ENCODE measurements around the gene STX16.

Gene STX16, protein sequence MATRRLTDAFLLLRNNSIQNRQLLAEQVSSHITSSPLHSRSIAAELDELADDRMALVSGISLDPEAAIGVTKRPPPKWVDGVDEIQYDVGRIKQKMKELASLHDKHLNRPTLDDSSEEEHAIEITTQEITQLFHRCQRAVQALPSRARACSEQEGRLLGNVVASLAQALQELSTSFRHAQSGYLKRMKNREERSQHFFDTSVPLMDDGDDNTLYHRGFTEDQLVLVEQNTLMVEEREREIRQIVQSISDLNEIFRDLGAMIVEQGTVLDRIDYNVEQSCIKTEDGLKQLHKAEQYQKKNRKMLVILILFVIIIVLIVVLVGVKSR

GRCh38 chr20:58650776-58651558 lies at the start of gene STX16:
TSS of gene STX16 (plus strand) at chr20:58651283. CDS start at chr20:58652007, 724 bp downstream.
- DNase-seq: peak; percentile 92

- DNase-seq: no peak
Measured at GRCh38 chr20:58602124-58602523, 49.0 kb upstream of the STX16 start.

- peak; percentile 82 for DNase-seq
Measured at GRCh38 chr20:58603721-58604120, 47.4 kb upstream of the STX16 start.

DNA sequence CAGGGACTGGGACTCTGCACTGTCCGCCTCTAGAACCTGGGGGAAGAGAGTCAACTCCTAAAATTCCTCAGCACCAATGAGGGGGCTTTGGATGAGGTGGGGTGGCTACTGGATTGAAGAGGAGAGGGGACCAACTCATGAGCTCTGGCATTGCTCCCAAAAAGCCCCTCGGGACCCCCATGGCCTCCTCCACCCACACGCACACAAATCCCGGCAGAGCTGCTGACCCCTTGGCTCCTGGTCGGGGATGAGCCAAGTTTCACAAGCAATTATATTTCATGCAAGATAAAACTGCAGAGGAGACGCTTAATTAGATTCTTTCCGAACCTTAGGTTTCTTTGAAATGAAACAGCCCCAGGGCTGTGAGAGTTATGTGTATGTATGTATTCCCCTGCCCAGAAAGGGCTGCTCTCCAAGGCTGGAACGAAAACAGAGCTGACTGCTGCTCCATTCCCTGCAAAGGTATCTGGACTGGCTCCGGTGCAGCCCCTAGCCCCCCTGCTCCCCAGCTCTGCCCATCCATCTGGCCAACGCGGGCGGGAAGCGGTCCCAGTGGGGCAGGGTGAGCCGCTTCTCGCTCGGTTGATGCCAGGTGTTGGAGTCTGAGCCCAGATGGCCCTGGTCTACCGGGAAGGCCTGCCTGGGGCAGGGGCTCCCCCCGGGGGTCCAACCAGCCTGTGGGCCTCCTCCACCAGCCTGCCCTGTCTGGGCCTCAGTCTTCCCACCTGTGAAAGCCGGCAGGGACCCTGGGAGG lies 46.8 kb upstream of the STX16 start:
- no peak for DNase-seq

- no peak for DNase-seq
Measured at GRCh38 chr20:58605292-58606065, 45.6 kb upstream of the STX16 start.

- no peak for DNase-seq
Measured at GRCh38 chr20:58606184-58606583, 44.9 kb upstream of the STX16 start.

DNA sequence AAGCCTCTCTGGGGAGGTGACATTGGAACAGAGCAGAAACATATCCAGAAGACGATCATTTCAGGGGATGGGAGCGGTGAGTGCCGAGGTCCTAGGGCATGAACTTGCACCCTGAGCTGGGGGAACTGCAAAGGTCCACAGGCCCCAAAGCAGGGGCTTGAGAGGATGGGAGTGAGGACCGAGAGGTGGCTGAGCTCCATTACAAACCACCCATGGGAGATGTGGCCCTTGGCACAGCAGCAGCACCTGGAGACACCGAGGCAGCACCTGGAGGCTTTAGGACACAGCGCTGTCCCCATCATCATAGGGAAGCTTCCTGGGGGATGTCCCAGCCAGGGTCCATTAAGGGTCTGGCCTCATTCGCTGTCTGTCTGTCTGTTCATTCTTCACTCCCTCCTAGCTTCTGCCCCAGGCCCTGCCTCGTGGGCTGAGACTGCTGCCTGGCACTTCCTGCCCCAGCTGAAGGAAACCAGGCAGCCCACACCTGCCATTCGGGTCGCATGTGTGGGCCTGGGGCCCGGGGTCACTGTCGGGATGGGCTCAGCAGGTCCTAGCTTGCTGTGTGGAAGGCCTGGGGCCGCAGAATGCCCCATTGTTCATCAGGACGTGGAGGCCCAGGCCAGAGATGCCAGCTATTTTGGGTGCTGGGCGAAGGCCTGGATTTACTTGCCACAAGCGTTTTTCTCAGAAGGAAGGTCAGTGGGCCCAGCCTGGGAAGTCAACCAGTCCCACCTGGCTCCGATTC lies 42.8 kb upstream of the STX16 start:
- DNase-seq: no peak

GRCh38 chr20:58609026-58609425 lies 42.1 kb upstream of the STX16 start:
- no peak for DNase-seq

GRCh38 chr20:58610071-58610800 lies 40.8 kb upstream of the STX16 start:
- no peak for DNase-seq

DNA sequence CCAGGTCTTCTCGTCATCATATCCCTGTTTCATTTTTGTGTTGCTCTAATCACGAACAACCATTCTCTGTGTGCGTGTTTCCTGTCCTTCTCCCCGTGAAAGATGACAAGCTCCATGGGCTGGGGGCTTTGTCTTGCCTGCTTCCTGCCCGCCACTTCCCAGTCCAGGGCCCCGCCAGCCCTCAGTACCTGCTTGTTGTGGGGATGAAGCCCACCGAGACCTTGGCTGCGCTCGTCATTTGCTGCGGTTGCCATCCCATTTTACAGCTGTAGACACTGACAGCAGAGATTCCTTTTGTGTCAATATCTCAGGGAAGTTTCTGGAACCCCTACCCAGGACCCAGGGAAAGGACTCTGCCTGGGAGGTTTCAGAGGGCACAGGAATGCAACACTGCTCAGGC lies 40.3 kb upstream of the STX16 start:
- no peak for DNase-seq

DNA sequence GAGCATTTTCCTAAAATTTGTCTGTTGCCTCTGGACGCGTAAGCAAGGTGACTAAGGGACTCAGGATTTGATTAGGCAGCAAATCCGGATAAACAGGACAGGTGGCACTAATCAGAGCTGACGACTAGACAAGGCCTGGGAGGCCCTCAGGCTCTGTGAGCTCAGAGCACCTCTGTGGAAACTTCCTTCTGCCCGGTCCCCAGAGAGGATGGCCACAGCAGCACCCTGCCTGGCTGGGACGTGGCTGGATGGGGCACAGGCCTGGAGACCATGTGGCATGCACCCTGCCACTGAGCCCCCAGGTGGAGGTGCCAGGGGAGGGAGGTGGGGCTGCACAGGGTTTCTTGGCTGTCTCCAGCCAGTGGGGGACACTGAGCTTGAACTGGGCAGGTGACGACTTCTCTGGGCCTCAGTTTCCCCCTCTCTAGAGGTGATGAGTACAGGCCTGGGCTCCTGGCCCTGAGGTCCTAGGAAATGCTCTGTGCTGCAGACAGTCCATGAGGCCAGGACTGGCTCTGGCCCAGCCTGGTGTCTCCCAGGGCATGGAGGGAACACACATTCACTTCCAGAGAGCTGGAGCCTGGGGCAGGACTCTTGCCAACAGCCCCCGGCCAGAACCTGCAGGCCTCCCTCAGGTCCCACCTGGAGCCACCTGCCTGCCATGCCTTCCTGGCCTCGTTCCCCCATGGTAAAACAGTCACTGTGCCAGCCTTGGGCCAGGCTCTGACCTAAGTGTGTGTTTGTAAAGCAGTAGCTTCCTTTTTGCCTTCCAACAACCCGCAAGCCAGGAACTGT lies 39.6 kb upstream of the STX16 start:
- DNase-seq: no peak

- DNase-seq: no peak
Measured at GRCh38 chr20:58612121-58612691, 38.9 kb upstream of the STX16 start.

DNA sequence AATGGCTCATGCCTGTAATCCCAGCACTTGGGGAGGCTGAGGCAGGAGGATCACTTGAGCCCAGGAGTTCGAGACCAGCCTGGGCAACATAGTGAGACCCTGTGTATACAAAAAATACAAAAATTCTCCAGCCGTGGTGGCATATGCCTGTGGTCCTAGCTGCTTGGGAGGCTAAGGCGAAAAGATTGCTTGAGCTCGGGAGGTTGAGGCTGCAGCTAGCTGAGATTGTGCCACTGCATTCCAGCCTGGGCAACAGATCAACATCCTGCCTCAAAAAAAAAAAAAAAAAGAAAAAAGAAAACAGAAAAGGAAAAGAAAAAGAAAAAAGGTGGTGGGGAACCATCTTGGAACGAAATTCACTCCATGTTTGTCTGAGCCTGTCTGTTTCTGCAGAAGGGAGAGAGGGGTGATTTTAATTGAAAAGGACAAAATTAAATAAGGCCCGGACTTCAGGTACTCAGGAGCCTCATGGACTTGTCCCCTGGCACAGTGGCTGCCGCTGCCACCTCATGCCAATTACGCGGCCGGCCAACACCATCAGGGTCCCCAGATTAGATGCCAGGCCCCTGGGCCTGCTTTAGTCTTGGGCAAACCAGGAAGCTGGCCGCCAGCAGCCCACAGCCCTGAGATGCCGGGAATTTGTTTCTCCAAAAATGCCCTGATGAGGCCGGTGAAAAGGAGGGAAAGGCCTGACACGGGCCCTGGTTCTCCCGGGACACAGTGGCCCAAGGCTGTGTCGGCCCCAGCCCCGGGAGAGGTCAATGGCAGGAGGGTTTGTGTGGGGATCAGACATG lies 37.8 kb upstream of the STX16 start:
- no peak for DNase-seq

- DNase-seq: no peak
Measured at GRCh38 chr20:58614366-58614765, 36.7 kb upstream of the STX16 start.

DNA sequence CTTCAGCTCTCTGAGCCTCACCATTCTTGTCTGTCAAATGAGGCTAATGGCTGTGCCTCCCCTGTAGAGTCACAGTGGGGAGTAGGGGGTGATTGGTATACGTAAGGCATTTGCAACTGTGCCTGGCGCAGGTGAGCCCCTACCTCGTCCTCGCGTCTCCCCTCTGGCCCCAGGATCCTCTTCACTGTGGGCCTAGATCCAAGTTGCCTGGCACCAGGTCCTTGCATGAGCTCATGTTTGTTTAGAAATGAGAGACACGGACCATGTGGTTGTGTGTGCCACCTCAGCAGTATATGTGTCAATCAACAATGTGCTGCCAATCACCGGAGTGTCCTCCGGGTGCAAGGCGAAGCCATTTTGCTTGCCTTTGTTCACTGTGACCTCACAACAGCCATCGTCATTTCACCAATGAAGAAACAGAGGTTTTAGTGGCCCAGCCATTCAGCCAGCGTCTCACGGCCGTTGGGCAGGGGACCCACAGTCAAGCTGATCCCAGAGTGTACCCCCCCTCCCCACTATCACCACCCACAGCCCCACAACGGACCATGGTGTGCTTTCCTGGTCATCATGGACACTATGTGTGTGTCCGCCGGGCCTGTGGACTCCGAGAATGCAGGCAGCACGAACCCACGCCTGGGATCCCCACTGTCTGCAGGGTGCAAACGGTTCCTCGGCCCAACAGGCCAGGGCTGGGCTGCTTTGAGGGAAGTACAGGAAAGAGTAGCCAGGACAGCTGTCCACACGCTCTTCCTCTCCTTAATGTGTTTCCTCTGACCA lies 35.9 kb upstream of the STX16 start:
- DNase-seq: no peak

DNA sequence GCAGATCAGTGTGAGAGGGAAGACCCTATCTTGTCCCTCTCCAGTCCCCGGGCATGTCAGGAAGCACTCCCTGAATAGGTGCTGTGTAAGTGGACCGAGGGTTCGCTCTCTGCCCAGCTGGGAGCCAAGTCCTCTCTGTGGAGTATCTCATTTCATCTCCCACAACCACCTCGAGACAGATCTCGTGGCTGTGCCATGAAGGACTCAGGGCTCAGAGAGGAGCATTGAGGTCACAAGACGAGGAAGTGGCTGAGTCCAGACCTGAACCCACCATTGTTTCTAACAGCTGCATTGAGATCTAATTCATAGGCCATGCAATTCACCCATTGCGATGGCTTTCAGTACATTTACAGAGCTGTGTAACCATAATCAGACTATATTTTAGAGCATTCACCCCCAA lies 34.7 kb upstream of the STX16 start:
- no peak for DNase-seq

DNA sequence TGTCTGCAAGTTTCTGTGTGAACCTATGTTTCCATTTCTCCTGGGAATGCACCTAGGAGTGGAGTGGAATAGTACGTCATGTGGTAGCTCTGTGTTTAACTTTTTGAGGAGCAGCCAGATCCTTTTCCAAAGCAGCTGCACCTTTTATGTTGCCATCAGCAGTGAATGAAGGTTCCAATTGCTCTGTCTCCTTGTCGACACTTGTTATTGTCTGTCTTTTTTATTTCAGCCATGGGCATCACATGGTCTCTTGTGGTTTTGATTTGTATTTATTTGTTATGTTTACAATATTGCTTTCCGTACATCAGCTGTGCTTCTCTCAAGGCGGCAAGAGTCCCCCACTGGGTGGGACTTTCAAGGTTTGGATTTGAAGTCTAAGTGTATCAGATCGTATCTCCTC lies 33.9 kb upstream of the STX16 start:
- no peak for DNase-seq

- peak; percentile 90 for DNase-seq
Measured at GRCh38 chr20:58618351-58619076, 32.6 kb upstream of the STX16 start.

All from fibroblast of upper back skin (primary cell).